Vagina (tissue), 2 donors: ENCODE data around the gene PPIC. TPM values are rescaled to one million over a fixed set of nuclear protein-coding genes. Genes with fewer than 3 reads are reported as not detected.

Experiments used
- DNase-seq, 2 donors: peaks; one replicate each; pipeline ENCODE4 v3.0.0-alpha.2; 2017; ENCODE audit errors: extremely low spot score in 2 of 2
- H3K27ac ChIP-seq: fragments of 200-600 bp; sonication (generic); one replicate; pipeline ENCODE4 v1.5.1; 2019
- H3K27me3 ChIP-seq: fragments of 200-600 bp; sonication (generic); one replicate; pipeline ENCODE4 v1.5.1; 2019
- H3K36me3 ChIP-seq, 2 donors: fragments of 200-600 bp; sonication (generic); one replicate each; pipeline ENCODE4 v1.5.1; 2017 to 2019
- H3K4me1 ChIP-seq: fragments of 200-600 bp; sonication (generic); one replicate; pipeline ENCODE4 v1.5.1; 2019
- H3K4me3 ChIP-seq, 2 donors: fragments of 200-600 bp; sonication (generic); 1 replicate in 1 of 2; 2 replicates in 1 of 2; pipeline ENCODE4 v1.5.1; 2016 to 2019
- H3K9me3 ChIP-seq: fragments of 200-600 bp; sonication (generic); one replicate; pipeline ENCODE4 v1.5.1; 2019
- POLR2A ChIP-seq, 2 donors: fragments of 450-650 bp; IDR thresholded peaks; one replicate each; pipeline ENCODE4 v1.6.1; 2017; ENCODE audit warnings: antibody characterized with exemption in 2 of 2, mild to moderate bottlenecking in 2 of 2, moderate library complexity in 2 of 2
- POLR2AphosphoS5 ChIP-seq, 2 donors: sonication (generic); formaldehyde crosslinking; IDR thresholded peaks; one replicate each; pipeline ENCODE4 v1.9.0; 2017; ENCODE audit warnings: antibody characterized with exemption in 2 of 2, mild to moderate bottlenecking in 2 of 2, low read depth in 1 of 2; ENCODE audit not compliant: insufficient read depth in 1 of 2
- intact Hi-C: fragments of 100-400 bp; cut with DNase I; formaldehyde crosslinking; loops from one replicate; pipeline ENCODE4 v1.15.1; 2023
- total RNA-seq: library from RNA; depleted of rRNA; stranded (reverse); fragments of >200 nt; gene quantifications from one replicate; pipeline ENCODE4 v1.2.3, GENCODE V29; 2016
- TF ChIP-seq, protein P1 (sequence below), 3 experiments: fragments of 450-650 bp in 2 of 3; fragments of 200-600 bp in 1 of 3; sonication (generic) in 1 of 3; IDR thresholded peaks; one replicate each; pipeline ENCODE4 v1.5.1; 2017 to 2019; ENCODE audit warnings: antibody characterized with exemption in 3 of 3, mild to moderate bottlenecking in 2 of 3, moderate library complexity in 2 of 3

The PPIC gene
- total RNA-seq, 1 donor from 2014 or later, result 21.6 TPM

DNA sequence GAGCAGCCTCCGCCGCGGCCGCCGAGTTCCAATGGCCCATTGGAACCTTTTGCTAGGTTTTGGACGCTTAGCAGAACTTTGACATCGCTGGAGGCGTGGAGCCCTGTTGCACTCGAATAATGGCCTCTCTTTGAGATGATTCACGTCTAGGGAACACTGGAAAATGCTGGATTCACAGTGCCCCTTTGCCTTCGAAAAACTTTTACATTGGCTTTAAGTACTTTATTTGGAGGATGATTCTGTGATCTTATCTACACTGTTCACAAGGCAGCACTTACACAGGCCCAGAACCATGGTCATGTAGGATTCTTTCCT is 536 bp upstream of the PPIC start:
- DNase-seq, result no peak
- intact Hi-C loops, result loop anchor here (5.0 kb wide), 1 partner anchor 50 kb away; the partner anchor contains the start of gene PRDM6
- H3K4me1 ChIP-seq, result peaks cover 9% of the 10 kb centered on the region
- no peaks in the 10 kb centered on the region for H3K27me3 ChIP-seq
- H3K9me3 ChIP-seq, result no peaks in the 10 kb centered on the region
- TF ChIP-seq POLR2A (IDR thresholded peaks at IDR 0.05), result no peak
- TF ChIP-seq POLR2AphosphoS5 (IDR thresholded peaks at IDR 0.05; ENCODE audit: insufficient read depth in 1 of 2, low read depth in 1 of 2), result no peak
- TF ChIP-seq, protein P1, sequence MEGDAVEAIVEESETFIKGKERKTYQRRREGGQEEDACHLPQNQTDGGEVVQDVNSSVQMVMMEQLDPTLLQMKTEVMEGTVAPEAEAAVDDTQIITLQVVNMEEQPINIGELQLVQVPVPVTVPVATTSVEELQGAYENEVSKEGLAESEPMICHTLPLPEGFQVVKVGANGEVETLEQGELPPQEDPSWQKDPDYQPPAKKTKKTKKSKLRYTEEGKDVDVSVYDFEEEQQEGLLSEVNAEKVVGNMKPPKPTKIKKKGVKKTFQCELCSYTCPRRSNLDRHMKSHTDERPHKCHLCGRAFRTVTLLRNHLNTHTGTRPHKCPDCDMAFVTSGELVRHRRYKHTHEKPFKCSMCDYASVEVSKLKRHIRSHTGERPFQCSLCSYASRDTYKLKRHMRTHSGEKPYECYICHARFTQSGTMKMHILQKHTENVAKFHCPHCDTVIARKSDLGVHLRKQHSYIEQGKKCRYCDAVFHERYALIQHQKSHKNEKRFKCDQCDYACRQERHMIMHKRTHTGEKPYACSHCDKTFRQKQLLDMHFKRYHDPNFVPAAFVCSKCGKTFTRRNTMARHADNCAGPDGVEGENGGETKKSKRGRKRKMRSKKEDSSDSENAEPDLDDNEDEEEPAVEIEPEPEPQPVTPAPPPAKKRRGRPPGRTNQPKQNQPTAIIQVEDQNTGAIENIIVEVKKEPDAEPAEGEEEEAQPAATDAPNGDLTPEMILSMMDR (IDR thresholded peaks at IDR 0.05), result no peak
- H3K36me3 ChIP-seq, result no peaks in the 10 kb centered on the region
- H3K4me3 ChIP-seq, result peak overlapping the region; percentile 68 to 69
- peak overlapping the region; percentile 75 for H3K27ac ChIP-seq

DNA sequence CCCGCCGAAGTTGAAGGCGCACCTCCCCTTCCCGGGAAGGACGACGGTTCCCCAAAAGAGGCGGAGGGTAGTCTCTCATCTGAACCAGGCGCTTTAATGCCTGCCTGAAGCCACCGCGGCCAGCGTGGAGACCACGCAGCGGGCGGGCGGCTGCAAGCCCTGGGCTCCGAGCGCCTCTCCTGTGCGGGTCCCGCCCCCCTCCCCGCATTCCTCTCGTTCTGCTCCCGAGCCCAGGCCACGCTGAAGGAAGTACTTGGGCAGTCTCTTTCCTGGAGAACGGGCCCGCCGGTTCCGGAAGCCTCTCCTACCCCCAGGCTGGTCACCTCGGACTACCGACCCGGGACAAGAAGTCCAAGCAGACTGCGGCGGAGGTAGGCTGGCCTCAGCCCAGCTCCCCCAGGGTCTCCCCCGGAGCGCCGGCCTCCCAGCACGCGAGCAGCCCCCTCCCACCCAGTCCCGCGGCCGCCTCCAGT is 571 bp downstream of the PPIC start:
- DNase-seq, result peak in 1 of 2 donors; percentile 89
- H3K27ac ChIP-seq, result peak overlapping the region; percentile 75
- H3K9me3 ChIP-seq, result no peaks in the 10 kb centered on the region
- no peak for TF ChIP-seq POLR2AphosphoS5 (IDR thresholded peaks at IDR 0.05; ENCODE audit: insufficient read depth in 1 of 2, low read depth in 1 of 2)
- TF ChIP-seq, protein P1 (IDR thresholded peaks at IDR 0.05), result no peak
- no peak for TF ChIP-seq POLR2A (IDR thresholded peaks at IDR 0.05)
- peak overlapping the region; percentile 68 to 69 for H3K4me3 ChIP-seq
- H3K27me3 ChIP-seq, result no peaks in the 10 kb centered on the region
- H3K36me3 ChIP-seq, result no peaks in the 10 kb centered on the region
- peaks cover 9% of the 10 kb centered on the region for H3K4me1 ChIP-seq
- intact Hi-C loops, result loop anchor here (5.0 kb wide), 1 partner anchor 51 kb away; the partner anchor contains the start of gene PRDM6

DNA sequence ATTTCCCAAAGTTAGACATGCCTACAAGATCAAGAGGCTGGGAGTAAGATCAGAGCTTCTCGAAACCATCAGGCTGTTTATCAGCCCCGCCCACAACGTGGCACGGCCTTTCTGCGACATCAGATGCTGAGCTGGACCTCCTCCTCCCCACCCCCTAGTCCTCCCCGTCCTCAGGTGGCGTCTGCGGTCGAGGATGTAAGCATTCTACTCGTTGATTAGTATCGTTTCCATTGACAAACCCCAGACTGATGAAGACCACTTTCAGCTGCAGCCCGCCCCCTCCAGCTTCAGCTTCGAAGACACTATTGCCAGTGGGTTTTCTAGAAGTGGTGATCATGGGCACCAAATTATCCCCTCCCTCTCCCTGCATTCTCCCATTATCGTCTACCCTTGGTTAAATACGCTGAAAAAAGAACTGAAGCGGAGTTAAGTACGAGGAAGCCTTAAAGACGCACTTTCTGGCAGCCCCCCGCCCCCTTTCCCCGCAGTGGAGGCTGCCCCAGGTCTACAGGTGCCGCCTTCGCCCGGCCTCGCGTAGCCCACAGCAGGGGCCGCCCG is 1.1 kb downstream of the PPIC start:
- H3K27ac ChIP-seq, result peak overlapping the region; percentile 75
- intact Hi-C loops, result loop anchor here (5.0 kb wide), 1 partner anchor 52 kb away; the partner anchor contains the start of gene PRDM6
- H3K4me3 ChIP-seq, result peak overlapping the region; percentile 68 to 69
- H3K36me3 ChIP-seq, result no peaks in the 10 kb centered on the region
- peaks cover 9% of the 10 kb centered on the region for H3K4me1 ChIP-seq
- TF ChIP-seq POLR2AphosphoS5 (IDR thresholded peaks at IDR 0.05; ENCODE audit: insufficient read depth in 1 of 2, low read depth in 1 of 2), result no peak
- TF ChIP-seq POLR2A (IDR thresholded peaks at IDR 0.05), result no peak
- TF ChIP-seq, protein P1 (IDR thresholded peaks at IDR 0.05), result no peak
- no peak for DNase-seq
- H3K27me3 ChIP-seq, result no peaks in the 10 kb centered on the region
- H3K9me3 ChIP-seq, result no peaks in the 10 kb centered on the region

DNA sequence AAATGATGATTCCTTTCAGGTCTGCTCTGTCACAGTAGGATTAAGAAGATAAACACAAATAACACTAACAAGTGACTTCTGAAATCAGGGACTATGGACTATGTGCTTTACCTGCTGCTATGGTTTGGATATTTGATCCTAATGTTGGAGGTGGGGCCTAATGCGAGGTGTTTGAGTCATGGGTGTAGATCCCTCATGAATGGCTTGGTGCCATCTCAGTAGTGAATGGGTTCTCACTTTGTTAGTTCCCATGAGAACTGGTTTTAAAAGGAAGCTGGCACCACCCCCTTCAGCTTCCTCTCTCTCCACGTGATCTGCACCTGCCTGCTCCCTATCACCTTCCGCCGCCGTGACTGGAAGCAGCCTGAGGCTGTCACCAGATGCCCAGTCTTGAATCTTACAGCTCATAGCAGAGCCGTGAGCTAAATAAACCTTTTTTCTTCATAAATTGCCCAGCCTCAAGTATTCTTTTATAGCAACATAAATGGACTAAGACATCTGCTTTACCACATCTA is 3.3 kb downstream of the PPIC start:
- TF ChIP-seq POLR2A (IDR thresholded peaks at IDR 0.05) (no peak), POLR2AphosphoS5 (IDR thresholded peaks at IDR 0.05; ENCODE audit: insufficient read depth in 1 of 2, low read depth in 1 of 2) (no peak)
- TF ChIP-seq, protein P1 (IDR thresholded peaks at IDR 0.05), result no peak
- H3K4me1 ChIP-seq, result peaks cover 9% of the 10 kb centered on the region
- no peaks in the 10 kb centered on the region for H3K36me3 ChIP-seq
- H3K4me3 ChIP-seq, result no peak overlapping the region
- DNase-seq, result no peak
- no peak overlapping the region for H3K27ac ChIP-seq
- no peaks in the 10 kb centered on the region for H3K9me3 ChIP-seq
- intact Hi-C loops, result no loop called here
- H3K27me3 ChIP-seq, result no peaks in the 10 kb centered on the region

DNA sequence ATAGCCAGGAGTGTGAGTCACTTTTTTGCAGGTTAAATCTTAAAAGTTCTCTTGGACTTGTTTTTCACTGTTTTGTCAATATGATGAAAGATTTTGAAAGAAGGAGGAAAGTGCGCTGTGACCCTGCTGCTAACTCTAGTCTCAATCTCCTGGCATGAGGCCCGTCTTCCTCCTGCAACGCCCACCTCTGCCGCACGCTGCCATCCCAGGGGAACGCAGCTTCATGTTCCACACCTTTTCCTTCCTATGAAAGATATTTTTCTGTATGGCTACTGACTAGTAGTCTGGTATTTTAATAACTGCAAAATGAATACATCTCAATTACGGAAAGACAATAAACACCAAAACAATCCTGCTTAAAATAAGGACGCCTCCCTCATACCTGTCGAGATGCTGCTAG is 8.3 kb downstream of the PPIC start:
- no peaks in the 10 kb centered on the region for H3K4me1 ChIP-seq
- intact Hi-C loops, result no loop called here
- H3K4me3 ChIP-seq, result no peak overlapping the region
- TF ChIP-seq, protein P1 (IDR thresholded peaks at IDR 0.05), result no peak
- TF ChIP-seq POLR2A (IDR thresholded peaks at IDR 0.05) (no peak), POLR2AphosphoS5 (IDR thresholded peaks at IDR 0.05; ENCODE audit: insufficient read depth in 1 of 2, low read depth in 1 of 2) (no peak)
- no peaks in the 10 kb centered on the region for H3K27me3 ChIP-seq
- H3K27ac ChIP-seq, result no peak overlapping the region
- DNase-seq, result no peak
- H3K36me3 ChIP-seq, result no peaks in the 10 kb centered on the region
- no peaks in the 10 kb centered on the region for H3K9me3 ChIP-seq
